Midbrain (tissue), 1 donor: ENCODE results near the gene NUDT14.

Experiments
- DNase-seq: peaks from one replicate; lab custom pipeline; 2025; lab: John Stamatoyannopoulos, UW

NUDT14 gene

DNA sequence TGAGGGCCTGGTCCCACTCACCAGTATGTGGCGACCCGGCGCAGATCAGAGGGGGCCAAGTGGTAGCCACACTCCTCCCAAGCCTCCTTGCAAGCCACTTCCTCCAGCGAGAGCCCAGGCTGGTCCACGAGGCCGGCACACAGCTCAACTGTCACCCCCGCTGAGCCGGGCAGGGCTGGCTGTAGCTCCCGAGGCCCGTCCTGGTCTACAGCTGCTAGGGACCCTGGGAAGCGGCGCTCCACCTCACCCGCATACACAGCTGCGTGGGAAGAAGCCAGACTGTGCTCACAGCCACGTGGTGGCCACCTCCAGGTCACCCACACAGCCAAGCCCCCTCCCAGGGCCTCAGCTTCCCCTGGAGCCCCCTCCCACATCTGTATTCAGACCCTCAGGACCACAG, 4.6 kb downstream of the NUDT14 start:
- no peak for DNase-seq

DNA sequence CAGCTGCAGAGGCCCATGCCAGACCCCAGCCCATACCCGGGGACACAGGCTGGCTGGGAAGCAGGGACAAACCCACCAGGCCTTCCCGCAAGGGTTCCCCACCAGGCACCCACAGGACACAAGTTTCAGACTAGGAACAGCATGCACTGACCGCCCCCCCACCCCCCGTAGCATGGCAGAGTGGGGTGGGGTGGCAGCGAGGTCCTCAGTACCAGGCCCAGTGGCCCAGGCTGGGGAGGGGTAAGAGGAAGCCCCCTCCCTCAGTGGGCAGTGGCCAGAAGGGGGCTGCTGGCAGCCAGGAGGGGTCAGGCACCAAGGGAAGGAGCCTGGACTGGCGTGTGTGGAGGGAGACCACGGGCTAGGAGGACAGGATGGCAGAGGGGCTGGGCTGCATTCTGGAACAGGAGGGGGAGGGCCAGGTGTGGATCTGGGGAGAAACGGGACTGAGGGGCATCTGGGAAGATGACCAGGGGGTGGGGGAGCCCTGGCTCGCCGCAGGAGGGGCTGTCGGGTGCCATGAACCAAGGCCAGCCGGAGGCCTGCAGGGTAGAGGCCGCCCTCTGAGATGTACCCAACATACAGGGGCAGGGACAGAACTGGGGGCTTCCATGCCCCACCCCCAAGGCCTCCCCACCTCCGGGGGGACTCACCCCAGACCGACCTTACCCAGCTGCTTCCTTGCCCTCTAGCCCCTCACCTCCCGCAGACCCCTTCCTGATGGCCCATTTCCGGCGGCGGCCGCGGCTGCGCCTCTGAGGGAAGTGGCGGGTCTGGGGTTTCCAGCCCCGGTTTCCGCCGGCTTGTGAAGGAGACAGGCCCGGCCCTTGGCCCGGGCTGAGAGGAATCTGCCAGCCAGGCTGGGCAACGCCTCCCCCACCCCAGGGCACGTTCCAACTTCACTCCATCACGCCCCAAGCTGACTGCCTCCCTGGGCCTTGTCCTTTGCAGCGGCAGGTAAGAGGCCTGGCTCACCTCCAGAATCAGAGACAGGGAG, 6.9 kb downstream of the NUDT14 start:
- DNase-seq: peak; percentile 5

DNA sequence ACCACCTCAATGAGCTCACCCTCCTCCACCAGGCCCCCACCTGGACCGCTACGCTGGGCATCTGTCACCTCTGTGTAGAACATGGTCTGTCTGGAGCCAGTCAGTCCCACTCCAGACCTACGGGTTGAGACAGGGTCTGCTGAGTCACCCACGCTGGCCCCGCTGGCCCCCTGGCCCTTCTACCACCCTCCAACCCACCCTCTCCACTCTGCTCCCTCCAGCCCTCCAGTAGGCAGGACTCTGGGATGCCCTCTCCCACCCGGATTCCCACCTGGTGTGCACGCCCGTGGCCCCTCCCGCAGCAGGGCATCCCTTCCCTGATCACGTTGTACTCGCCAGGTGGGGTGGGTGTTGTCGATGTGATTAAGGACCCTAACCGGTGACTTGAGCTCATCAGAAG, 8.0 kb downstream of the NUDT14 start:
- no peak for DNase-seq

DNA sequence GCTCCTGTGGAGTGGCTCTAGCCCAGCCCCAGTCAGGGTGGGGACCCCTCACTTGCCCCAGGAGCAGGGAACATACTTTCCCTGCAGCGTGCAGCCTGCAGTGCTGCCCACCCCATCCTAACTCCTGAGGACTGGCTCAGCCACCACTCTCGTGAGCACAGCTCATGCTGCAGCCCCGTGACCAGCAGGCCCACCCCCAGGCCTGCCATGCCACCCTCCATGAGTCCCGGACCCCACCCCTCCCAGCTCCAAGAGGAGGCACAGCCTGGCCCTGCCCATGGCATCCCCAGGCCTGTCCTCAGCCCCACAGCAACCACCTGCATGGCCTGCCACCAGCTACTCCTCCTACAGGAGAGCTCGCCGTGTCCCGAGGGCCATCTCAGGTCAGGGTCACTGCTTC, 8.6 kb downstream of the NUDT14 start:
- no peak for DNase-seq

DNA sequence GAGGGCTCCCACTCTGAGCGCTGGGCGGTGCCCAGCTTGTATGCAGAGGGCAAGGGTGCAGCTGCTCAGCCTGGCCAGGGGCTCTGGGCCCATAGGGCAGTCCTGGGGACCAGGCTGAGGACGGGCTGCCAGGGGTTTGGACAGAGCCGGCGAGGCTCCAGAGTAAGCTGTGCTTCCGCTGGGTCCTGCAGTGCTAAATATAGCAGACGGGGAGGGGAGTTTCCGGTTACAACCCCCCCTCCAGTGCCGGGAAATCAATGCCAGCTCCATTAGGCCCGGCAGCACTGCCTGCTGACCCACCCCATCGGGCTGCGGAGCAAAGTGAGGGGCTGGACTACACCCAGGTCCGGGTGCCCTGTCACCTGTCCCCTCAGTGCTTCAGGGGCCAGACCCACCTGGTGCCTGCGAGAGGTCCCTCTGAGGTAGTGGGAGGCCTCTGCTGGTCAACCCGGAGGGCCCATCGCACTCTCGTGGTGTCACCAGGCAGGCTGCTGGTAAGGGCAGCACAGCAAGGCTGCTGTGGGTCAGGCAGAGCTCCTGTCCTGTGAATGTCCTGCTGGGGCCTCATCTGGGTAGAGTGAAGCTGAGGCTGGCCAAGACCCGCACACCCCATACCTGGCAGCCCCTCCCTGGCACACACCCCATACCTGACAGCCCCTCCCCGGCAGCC, 10.0 kb downstream of the NUDT14 start:
- no peak for DNase-seq

DNA sequence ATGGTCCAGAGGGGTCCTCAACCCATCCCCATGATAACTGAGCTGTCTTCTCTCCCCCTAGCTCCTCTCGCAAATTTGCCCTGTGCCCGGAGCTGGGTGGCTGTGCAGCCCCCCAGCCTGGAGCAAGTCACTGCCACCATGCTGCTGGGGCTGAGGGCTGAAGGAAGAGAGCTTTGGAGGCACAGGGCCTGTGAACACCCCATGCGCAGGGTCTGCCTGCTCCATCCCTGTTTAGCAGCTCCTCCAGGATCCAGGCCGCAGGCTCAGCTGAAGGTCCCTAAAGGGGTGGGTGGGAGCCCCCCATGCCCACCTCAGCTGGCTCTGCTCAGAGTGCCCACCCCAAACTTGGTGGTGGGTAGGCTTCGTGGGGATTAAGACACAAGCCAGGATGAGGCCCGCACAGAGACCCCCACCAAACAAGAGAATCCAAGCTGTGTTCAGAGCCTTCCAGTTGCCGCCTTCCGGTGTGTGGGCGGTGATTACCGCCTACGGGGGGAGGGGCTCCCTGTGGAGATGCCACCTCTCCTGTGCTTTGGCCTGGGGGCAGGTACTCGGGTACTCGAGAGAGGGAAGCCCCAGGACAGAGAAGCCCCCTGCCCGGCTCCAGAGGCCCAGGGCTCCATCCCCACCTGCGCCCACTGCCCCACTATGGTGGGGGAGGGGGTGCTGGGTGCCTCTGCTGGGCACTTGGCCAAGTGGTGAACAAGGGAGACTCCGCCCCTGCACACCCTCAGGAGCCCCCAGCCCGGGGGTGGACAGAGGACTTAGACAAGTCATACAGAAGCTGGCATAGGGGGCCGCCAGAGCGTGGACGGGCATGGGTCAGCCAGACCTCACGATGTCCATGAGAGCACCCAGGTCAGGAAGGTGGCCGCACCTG, 11.1 kb downstream of the NUDT14 start:
- no peak for DNase-seq

DNA sequence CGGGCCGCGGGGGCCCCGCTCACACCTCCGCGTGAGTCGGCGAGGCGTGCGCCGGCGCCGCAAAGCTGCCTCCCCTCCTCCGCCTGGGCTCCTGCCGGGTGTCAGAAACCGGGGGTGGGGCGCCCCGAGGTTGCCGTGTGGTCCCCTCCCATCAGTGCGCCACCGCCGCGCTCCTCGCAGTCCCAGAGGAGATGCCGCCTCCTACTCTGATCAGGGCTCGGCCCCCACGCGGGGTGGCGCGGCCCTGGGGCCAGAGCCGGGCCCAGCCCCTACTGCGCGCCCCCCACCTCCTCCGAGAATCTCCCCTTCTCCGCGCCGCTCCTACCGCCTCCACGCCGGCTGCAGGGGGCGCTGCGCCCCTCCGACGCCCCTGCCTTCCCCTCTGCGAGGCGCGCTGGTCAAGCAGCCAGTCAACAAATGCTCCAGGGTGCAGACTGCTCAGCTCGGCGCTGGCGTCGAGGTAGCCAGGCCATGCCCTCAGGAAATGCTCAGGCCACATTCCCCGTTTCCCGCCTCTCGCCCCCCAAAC, 12.1 kb downstream of the NUDT14 start:
- DNase-seq: no peak

DNA sequence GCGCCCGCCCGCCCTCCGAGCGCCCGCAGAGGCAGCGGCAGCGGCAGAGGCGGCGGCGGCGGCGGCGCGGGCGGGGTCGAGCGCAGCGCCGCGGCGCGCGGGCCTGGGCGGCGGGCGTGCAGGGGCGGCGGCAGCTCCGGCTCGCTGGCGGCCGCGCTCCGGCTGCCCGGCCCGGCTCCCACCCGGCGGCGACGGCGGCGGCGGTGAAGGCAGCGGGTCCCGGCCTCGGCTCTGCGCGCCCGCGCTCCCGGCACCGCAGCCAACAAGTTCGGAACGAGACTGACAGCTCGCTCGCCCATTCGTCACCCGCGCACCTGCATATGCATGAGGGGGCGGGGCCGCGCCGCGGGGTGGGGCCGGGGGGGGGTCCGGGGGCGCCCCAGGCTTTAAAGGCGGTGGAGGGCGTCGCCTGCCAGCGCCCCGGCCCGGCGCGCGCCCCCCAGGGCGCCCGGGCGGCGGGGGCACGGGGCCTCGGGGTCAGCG, 12.6 kb downstream of the NUDT14 start, which contains the start of gene JAG2:
Gene JAG2 (minus strand): TSS at position 281 of the 483 bp plus-strand sequence. CDS start 356 bp downstream, outside the sequence.
- DNase-seq: no peak

DNA sequence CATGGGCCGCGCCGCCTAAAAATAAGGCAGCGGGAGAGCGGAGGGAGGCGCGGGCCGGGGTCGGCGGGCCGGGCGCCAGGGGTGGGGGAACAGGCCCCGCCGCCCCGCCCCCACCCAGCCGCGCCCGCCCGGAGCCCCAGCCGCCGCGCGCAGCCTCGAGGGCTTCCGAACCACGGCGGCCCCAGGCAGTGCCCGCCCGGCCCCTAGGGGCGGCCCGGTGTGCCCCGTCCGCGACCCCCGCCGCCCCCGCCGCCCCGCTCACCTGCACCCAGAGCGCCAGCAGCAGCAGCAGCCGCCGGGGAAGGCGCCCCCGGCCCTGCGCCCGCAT, 13.1 kb downstream of the NUDT14 start:
- DNase-seq: no peak

DNA sequence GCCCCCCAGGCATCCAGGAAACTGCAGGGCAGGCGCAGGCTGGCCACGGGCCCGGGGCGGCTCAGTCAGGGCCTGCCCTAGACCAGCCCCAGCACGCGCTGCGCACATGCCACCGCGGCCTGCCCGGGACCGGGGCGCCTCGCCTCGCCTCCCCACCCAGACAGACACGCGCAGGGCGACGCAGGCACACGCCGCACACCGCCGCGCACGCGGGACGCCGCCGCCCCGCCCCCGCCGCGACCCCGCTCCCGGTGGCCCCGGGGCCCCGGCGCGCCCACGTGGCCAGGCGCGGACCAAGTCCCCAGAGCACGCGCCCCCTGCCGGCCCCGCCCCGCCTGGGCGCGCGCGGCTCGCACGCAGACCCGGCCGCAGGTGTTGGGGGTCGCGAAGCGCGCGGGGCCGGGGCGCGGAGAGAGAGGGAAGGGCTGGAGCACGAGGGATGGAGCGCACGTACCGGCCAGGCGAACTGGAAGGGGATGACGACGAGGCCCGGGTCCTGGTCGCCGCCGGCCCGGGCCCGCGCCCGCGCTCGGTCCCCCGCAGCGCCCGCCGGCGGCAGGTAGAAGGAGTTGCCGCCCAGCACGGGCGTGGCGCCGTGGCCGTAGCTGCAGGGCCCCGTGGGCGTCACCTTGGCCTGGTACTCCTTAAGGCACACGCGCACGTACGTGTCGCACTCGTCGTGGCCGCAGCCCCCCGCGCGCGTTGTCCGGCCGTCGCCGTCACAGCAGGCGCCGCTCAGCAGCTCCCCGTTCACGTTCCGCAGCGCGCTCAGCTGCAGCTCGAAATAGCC, 13.6 kb downstream of the NUDT14 start:
- DNase-seq: no peak

DNA sequence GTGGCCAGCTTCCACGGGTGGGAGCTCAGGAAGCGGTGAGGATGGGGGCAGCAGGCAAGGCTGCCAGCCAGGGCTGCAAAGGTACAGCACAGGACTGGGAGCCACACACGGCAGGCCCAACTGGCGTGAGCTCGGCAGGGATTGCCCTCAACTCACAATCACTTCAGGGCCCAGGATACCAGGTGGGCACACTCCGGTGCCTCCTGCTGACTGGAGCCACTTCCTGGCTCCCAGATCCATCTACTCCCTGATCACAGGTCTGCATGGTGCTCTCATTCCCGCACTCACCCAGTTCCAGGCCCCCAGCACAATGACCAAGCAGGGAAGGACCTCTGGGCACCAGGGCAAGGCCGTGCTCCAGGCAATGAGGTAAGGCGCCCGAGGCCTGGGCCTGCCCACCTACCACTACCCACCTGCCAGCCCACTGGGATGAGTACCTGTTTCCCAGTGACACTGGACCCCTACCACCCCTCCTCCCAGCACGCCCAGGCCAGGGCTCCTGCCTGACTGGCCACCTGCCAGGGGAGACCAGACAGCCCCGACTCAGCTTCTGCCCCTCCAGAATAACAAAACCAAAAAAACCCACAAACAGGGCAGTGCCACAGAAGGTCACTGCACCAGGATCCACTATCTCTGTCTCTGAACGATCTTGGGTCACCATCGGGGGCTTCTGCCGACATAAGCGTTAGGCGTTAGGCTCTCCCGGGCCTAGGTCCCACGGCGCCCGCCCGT, 14.4 kb downstream of the NUDT14 start:
- no peak for DNase-seq

DNA sequence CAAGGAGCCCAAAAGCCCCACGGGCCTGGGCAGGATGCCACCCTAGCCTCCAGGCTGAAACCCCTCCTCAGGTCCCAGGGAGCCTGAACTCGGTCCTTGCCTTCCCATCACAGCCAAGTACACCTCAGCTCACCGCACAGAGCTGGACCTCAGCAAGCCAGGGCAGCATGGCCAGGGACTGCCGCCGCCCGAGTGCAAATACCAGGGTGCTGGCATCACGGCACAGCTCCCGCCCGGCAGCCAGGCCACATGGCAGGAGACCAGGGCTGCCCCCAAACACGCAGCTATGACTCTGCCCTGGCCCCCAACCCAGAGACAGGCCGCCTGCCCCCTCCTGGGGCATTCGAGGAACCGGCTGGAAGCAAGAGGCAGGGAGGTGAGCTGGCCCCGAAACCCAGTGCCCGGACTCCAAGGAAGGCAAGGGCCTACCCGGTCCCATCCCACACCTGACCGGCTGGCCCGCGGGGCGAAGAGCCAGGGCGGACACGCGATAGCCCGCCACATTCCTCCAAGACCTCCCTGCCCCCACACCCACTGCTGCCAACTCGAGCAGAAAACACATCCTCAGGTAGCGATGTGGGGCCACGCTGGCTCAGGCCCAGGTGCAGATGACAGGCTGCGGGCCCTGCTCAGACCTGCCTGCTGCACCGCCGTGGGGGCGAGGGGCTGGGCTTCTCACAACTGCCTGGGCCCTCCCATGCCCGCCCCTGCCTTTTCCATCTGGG, 15.2 kb downstream of the NUDT14 start:
- no peak for DNase-seq

DNA sequence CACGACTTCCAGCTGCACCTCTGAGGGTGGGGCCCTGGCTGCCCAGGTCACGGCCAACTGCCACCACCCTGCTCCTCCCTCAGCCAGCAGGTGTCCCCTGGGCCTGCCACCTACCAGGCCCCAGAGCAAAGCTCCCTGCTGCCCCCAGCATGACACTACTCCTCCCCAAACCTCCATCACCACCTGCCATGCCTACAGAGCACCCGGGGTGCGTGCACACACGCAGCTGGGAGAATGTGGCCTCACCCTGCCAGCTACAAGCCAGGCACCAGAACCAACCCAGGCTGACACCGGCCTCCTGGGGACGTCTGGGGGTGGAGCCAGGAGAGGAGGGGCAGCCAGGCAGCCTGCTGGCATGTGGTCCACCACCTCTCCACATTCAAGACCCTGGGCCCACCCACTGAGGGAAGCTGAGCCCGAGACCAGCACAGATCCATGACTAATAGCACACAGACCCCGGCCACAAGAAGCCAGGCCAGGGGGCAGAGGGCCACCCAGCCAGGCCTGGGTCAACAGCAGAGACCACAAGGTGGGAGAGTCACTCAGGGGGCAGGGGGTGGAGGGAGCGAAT, 15.9 kb downstream of the NUDT14 start:
- DNase-seq: no peak

DNA sequence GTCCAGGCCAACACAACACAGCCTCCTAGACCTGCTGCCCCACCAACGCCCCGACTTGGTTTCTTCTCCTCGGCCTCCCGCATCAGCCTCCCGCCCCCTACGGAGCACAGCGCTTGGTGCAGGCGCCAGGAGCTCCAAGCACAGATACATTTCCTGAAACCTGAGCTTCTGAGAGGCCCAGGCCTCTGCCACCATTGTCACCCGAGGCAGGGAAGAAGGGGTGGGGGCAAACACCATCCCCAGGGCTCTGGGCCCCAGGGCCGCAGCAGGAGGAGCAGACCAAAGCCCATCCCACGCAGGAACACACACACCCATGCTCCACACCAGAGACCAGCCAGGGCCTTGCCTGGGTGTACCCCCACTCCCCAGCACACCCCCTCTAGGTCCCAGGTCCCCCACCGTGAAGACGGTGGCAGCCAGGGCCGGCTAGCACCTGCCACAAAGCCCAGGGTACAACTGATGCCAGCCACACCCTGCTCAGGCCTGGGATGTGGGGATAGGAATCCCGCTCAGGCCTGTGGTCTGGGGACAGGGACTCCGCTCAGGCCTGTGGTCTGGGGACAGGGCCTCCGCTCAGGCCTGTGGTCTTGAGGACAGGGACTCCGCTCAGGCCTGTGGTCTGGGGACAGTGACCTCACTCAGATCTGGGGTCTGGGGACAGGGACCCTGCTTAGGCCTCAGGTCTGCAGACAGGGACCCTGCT, 17.9 kb downstream of the NUDT14 start:
- DNase-seq: no peak

DNA sequence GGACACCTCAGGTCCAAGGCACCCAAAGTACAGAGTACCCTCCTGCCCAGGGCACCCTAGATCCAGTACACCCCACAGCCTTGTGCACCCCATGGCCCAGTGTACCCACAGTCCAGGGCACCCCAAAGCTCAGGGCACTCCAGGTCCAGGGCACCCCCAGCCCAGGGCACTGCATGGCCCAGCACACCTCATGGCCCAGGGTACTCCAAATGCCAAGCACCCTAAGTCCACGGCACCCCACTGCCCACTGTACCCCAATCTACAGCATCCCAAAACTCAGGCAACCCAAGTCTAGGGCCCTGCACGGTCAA, 18.5 kb downstream of the NUDT14 start:
- DNase-seq: no peak

DNA sequence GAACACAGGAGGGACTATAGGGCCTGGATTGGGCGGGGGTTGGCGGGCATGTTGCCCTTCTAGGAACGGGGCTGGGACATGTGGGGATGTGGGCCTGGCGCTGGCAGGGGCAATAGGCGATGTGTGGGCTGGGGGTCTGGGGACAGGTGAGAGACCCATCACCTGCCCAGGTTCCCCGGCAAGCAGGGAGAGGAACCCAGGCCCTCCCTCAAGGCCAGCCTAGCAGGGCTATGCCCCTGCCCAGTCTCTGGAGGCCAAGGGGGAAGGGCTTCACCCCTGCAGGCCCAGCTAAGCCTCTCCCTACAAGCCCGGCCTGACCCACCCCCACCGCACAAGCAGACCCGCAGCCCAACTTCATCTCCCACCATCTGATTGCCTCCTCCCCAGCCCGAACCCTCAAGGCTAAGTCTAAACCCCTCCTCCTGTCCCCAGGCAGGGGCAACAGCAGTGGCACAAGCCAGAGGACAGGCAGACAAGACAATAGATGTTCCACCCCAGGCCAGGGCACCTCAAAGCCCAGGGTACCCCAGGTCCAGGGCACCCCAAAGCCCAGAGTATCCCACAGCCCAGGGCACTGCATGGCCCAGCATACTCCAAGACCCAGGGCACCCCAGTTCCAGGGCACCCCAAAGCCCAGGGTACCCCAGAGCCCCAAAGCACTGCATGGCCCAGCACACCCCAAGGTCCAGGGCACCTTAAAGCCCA, 19.0 kb downstream of the NUDT14 start:
- no peak for DNase-seq

DNA sequence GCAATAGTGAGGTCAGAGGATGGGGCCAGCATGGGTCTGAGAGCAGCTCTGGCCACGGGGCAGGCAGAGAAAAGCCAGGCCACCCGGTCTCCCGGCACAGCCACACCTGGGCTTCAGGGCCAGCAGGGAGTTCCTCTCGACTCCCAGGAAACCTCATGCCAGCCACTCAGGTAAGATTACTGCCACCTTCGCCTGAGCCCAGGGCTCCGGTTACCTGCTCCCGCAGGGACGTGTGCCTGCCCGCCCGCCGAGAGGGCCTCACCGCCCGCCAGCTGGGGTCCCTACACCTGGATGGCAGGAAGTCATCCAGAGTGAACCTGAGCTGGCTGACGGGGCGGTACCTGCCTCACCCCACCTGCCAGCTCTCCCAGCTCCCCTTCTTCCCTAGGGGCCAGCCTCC, 19.8 kb downstream of the NUDT14 start:
- no peak for DNase-seq

DNA sequence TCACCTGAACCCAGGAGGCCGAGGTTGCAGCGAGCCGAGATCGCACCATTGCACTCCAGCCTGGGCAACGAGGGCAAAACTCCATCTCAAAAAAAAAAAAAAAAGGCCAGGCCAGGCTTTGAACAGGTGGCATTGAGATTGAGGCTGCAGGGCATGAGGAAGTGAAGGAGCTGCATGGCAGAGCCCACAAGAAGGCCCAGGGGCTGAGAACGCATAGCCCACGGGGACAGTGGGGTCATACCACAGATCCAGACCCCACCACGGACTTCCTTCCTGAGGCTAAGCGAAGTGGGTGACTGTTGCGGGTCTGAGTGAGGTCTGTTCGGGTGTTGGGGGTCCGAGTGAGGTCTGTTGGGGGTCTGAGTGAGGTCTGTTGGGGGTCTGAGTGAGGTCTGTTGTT, 20.3 kb downstream of the NUDT14 start:
- no peak for DNase-seq
